Smooth muscle cell (in vitro differentiated cells): Measurements from ENCODE around the gene HNRNPDL. TPM values are rescaled to one million over a fixed set of nuclear protein-coding genes. Genes with fewer than 3 reads are reported as not detected.

Experiments
- DNase-seq: peaks from one replicate; lab custom pipeline; 2025; ENCODE audit not compliant: unreplicated experiment; lab: John Stamatoyannopoulos, UW
- H2AFZ ChIP-seq: fragments of 200-600 bp; sonication (generic); 2 replicates; pipeline ENCODE4 v1.6.0; 2016; ENCODE audit warnings: antibody characterized with exemption, low read depth, mild to moderate bottlenecking
- H3F3A ChIP-seq: fragments of 200-600 bp; sonication (generic); 2 replicates; pipeline ENCODE4 v1.6.0; 2017; ENCODE audit warnings: antibody characterized with exemption, low read depth
- H3K27ac ChIP-seq: fragments of 200-600 bp; sonication (generic); 2 replicates; pipeline ENCODE4 v1.5.1; 2016; ENCODE audit warnings: low read depth, mild to moderate bottlenecking
- H3K27me3 ChIP-seq: fragments of 200-600 bp; sonication (generic); 2 replicates; pipeline ENCODE4 v1.6.1; 2016; ENCODE audit warnings: low read depth, mild to moderate bottlenecking
- H3K36me3 ChIP-seq: fragments of 200-600 bp; sonication (generic); 2 replicates; pipeline ENCODE4 v1.5.1; 2016; ENCODE audit warnings: low read depth
- H3K4me1 ChIP-seq: fragments of 200-600 bp; sonication (generic); 2 replicates; pipeline ENCODE4 v1.5.1; 2016; ENCODE audit warnings: low read depth
- H3K4me2 ChIP-seq: fragments of 200-600 bp; sonication (generic); 2 replicates; pipeline ENCODE4 v1.6.0; 2016; ENCODE audit warnings: mild to moderate bottlenecking
- H3K4me3 ChIP-seq: fragments of 200-600 bp; sonication (generic); 2 replicates; pipeline ENCODE4 v1.5.1; 2016; ENCODE audit warnings: mild to moderate bottlenecking
- H3K79me2 ChIP-seq: fragments of 200-600 bp; sonication (generic); 2 replicates; pipeline ENCODE4 v1.6.0; 2016; ENCODE audit warnings: low read depth, mild to moderate bottlenecking
- H3K9ac ChIP-seq: fragments of 200-600 bp; sonication (generic); 2 replicates; pipeline ENCODE4 v1.6.0; 2016; ENCODE audit warnings: low read depth
- H3K9me3 ChIP-seq: fragments of 200-600 bp; sonication (generic); replicated peaks from 2 replicates; pipeline ENCODE4 v1.5.1; 2016; ENCODE audit warnings: low read depth
- H4K20me1 ChIP-seq: fragments of 200-600 bp; sonication (generic); 2 replicates; pipeline ENCODE4 v1.6.0; 2016; ENCODE audit warnings: low read depth
- CTCF ChIP-seq: fragments of 200-600 bp; sonication (generic); IDR thresholded peaks from 2 replicates; pipeline ENCODE4 v1.5.1; 2017; ENCODE audit warnings: borderline replicate concordance, mild to moderate bottlenecking, antibody characterized with exemption; ENCODE audit not compliant: insufficient read depth, poor library complexity, severe bottlenecking
- WGBS: methylation state at CpG from one replicate; pipeline ENCODE4 v1.1.7; 2016; ENCODE audit warnings: low lambda C conversion rate; 5-methylcytosine and 5-hydroxymethylcytosine counted together
- polyA plus RNA-seq: library from polyadenylated mRNA; unstranded; fragments of >200 nt; fragmentation: Nextera tagmentation; extraction: Ambion mirVana; gene quantifications from 2 replicates; pipeline ENCODE4 v1.2.1, GENCODE V29; 2016
- total RNA-seq: library from RNA; depleted of rRNA; stranded (reverse); fragments of >200 nt; gene quantifications from 2 replicates; pipeline ENCODE4 v1.2.3, GENCODE V29; 2014

The HNRNPDL gene
- total and polyA plus RNA-seq, 2 experiments from 2014 or later: 144 to 283 TPM

DNA sequence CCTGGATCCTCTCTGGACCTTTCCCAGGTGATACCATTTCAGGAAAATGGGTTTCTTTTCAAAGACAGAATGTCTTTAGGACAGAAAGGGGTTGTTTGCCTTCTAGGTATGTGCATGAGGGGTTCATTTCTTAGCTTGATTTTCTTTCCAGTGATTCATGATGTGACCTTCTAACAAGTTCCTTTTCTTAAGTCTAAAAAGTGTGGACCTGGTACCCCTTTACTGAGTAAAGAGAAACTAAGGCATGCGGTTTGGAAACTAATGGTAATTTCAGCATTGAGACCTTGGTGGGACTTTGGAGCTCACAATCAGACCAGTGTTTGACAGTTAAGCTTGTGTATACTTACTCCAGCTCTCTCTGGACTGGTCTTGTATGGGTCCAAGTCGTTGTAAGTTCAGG is 8.8 kb upstream of the HNRNPDL start:
- Histone ChIP-seq H2AFZ (no peak overlapping the region), H3K4me2 (no peak overlapping the region), H3K4me3 (no peak overlapping the region), H3K27ac (no peak overlapping the region), H3K36me3 (no peaks in the 10 kb centered on the region), H4K20me1 (peaks cover 89% of the 10 kb centered on the region), H3K4me1 (no peaks in the 10 kb centered on the region), H3F3A (no peaks in the 10 kb centered on the region), H3K79me2 (peaks cover 99% of the 10 kb centered on the region), H3K9me3 (no peaks in the 10 kb centered on the region), H3K9ac (no peak overlapping the region), H3K27me3 (no peaks in the 10 kb centered on the region)
- 92% methylated on average over 2 of the region's 2 CpGs for WGBS
- DNase-seq: no peak
- no peak for TF ChIP-seq CTCF

DNA sequence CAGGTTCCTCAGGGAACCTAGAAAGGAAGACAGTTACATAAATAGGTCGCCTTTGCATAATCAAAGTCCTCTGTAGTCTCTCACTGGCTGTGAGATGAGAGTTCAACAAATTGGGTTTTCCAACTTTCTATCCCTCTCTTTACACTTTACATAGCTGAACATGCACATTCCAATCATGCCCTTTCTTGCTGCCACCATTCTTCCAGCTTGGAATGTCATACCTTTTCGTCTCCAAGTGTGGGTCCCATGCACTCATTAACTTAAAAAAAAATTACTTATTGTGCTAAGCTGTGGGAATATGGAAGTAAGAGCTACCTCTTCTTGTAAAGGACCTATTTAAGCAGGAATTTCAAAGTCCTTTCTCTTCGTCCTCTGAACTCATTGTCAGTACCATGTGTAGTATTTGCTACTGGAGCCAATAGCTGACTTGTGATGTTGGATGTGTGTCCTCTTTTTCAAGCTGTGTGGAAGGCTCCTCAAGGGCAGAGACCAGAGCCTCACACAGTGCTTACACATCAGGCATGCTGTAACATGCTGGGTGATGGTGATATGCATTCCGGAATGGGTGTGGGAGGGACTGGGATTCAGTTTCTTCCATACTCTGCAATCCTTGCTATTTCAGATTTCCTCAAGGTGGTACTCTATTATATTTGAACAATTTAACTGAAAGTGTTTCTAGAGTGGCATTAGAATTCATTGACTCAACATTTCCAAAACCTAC is 7.2 kb upstream of the HNRNPDL start:
- H3K9me3 ChIP-seq: no peaks in the 10 kb centered on the region
- TF ChIP-seq CTCF: no peak
- no peak overlapping the region for H3K4me2 ChIP-seq
- H3F3A ChIP-seq: no peaks in the 10 kb centered on the region
- H3K36me3 ChIP-seq: no peaks in the 10 kb centered on the region
- H3K4me3 ChIP-seq: no peak overlapping the region
- no peak overlapping the region for H3K9ac ChIP-seq
- H3K4me1 ChIP-seq: no peaks in the 10 kb centered on the region
- H3K27me3 ChIP-seq: no peaks in the 10 kb centered on the region
- peaks cover 87% of the 10 kb centered on the region for H4K20me1 ChIP-seq
- WGBS: 61% methylated on average over 4 of the region's 4 CpGs
- no peak for DNase-seq
- H2AFZ ChIP-seq: no peak overlapping the region
- H3K79me2 ChIP-seq: peaks cover 99% of the 10 kb centered on the region
- peak overlapping the region; percentile 48 for H3K27ac ChIP-seq

DNA sequence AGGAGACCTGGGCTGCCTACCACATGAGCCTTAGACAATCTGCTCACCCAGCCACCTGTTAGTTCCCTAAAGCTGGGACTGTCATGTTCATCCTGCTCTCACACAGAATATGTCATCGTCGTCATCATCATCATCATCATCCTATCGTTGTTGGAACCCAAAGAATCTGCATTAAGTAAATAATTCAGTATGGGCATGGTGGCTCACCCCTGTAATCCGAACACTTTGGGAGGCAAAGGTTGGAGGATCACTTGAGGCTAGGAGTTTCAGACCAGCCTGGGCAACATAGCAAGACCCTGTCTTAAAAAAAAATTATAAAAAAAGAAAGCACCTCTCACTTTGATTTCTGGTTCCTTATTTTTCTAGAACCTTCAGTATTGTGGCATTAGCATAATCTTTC is 6.5 kb upstream of the HNRNPDL start:
- Histone ChIP-seq H3K9ac (no peak overlapping the region), H4K20me1 (peaks cover 88% of the 10 kb centered on the region), H3K36me3 (no peaks in the 10 kb centered on the region), H3K4me3 (no peak overlapping the region), H3K27ac (peak overlapping the region; percentile 48), H3K79me2 (peaks cover 99% of the 10 kb centered on the region), H2AFZ (no peak overlapping the region), H3K4me2 (no peak overlapping the region), H3K27me3 (no peaks in the 10 kb centered on the region), H3K4me1 (peaks cover 5% of the 10 kb centered on the region), H3F3A (peaks cover 2% of the 10 kb centered on the region), H3K9me3 (no peaks in the 10 kb centered on the region)
- no peak for DNase-seq
- 98% methylated on average over 4 of the region's 4 CpGs for WGBS
- TF ChIP-seq CTCF: no peak

GRCh38 chr4:82436130-82436529 is 5.9 kb upstream of the HNRNPDL start:
- 98% methylated on average over 5 of the region's 5 CpGs for WGBS

More at GRCh38 chr4:82436130-82436529, 5.9 kb upstream of the HNRNPDL start:
- no peak overlapping the region for H3K4me2 ChIP-seq
- H3K9me3 ChIP-seq: no peaks in the 10 kb centered on the region
- peaks cover 8% of the 10 kb centered on the region for H3F3A ChIP-seq
- H3K27ac ChIP-seq: no peak overlapping the region
- no peak for DNase-seq
- H3K27me3 ChIP-seq: no peaks in the 10 kb centered on the region
- H2AFZ ChIP-seq: no peak overlapping the region
- peaks cover 12% of the 10 kb centered on the region for H3K4me1 ChIP-seq
- peaks cover 99% of the 10 kb centered on the region for H3K79me2 ChIP-seq
- no peaks in the 10 kb centered on the region for H3K36me3 ChIP-seq
- H3K4me3 ChIP-seq: no peak overlapping the region
- TF ChIP-seq CTCF: no peak
- peaks cover 92% of the 10 kb centered on the region for H4K20me1 ChIP-seq
- no peak overlapping the region for H3K9ac ChIP-seq
